Hepatocyte (in vitro differentiated cells): Measurements from ENCODE around the gene MOB2. TPM values are rescaled to one million over a fixed set of nuclear protein-coding genes. Genes with fewer than 3 reads are reported as not detected.

ENCODE experiments used
- DNase-seq: peaks from one replicate; pipeline ENCODE4 v3.0.0-alpha.2; 2016; ENCODE audit warnings: low spot score
- H2AFZ ChIP-seq: fragments of 200-600 bp; sonication (generic); 2 replicates; pipeline ENCODE4 v1.6.0; 2016; ENCODE audit warnings: antibody characterized with exemption, mild to moderate bottlenecking
- H3K27ac ChIP-seq: fragments of 200-600 bp; sonication (generic); 2 replicates; pipeline ENCODE4 v1.5.1; 2016; ENCODE audit warnings: mild to moderate bottlenecking
- H3K27me3 ChIP-seq: fragments of 200-600 bp; sonication (generic); 2 replicates; pipeline ENCODE4 v1.6.1; 2016
- H3K36me3 ChIP-seq: fragments of 200-600 bp; sonication (generic); replicated peaks from 2 replicates; pipeline ENCODE4 v1.5.1; 2016; ENCODE audit warnings: low read depth; ENCODE audit not compliant: insufficient read depth
- H3K4me1 ChIP-seq: fragments of 200-600 bp; sonication (generic); 2 replicates; pipeline ENCODE4 v1.5.1; 2016; ENCODE audit warnings: mild to moderate bottlenecking, moderate library complexity; ENCODE audit not compliant: insufficient read depth
- H3K4me2 ChIP-seq: fragments of 200-600 bp; sonication (generic); 2 replicates; pipeline ENCODE4 v1.6.0; 2016
- H3K4me3 ChIP-seq: fragments of 200-600 bp; sonication (generic); 2 replicates; pipeline ENCODE4 v1.5.1; 2016; ENCODE audit warnings: mild to moderate bottlenecking
- H3K79me2 ChIP-seq: fragments of 200-600 bp; sonication (generic); 2 replicates; pipeline ENCODE4 v1.6.0; 2017; ENCODE audit warnings: mild to moderate bottlenecking
- H3K9me2 ChIP-seq: fragments of 200-600 bp; sonication (generic); replicated peaks from 2 replicates; pipeline ENCODE4 v1.6.0; 2017; ENCODE audit warnings: mild to moderate bottlenecking; ENCODE audit not compliant: insufficient read depth
- H3K9me3 ChIP-seq: fragments of 200-600 bp; sonication (generic); 2 replicates; pipeline ENCODE4 v1.5.1; 2016; ENCODE audit warnings: low read depth, mild to moderate bottlenecking
- H4K20me1 ChIP-seq: fragments of 200-600 bp; sonication (generic); 2 replicates; pipeline ENCODE4 v1.6.0; 2016; ENCODE audit warnings: mild to moderate bottlenecking; ENCODE audit not compliant: insufficient read depth, poor library complexity, severe bottlenecking
- EZH2 ChIP-seq: fragments of 200-600 bp; sonication (generic); IDR thresholded peaks from 2 replicates; pipeline ENCODE4 v1.6.1; 2016; ENCODE audit warnings: antibody characterized with exemption, mild to moderate bottlenecking, borderline replicate concordance
- EZH2phosphoT487 ChIP-seq: fragments of 200-600 bp; sonication (generic); IDR thresholded peaks from one replicate; pipeline ENCODE4 v1.6.1; 2018; ENCODE audit warnings: antibody characterized with exemption, mild to moderate bottlenecking, low read depth, moderate library complexity; ENCODE audit not compliant: unreplicated experiment, severe bottlenecking
- WGBS: methylation state at CpG from one replicate; pipeline ENCODE4 v1.1.6; 2016; ENCODE audit warnings: low lambda C conversion rate; ENCODE audit errors: missing lambda C conversion rate; 5-methylcytosine and 5-hydroxymethylcytosine counted together
- polyA plus RNA-seq: library from polyadenylated mRNA; unstranded; fragments of >200 nt; fragmentation: Nextera tagmentation; extraction: Ambion mirVana; gene quantifications from 2 replicates; pipeline ENCODE4 v1.2.1, GENCODE V29; 2016
- total RNA-seq: library from RNA; depleted of rRNA; stranded (reverse); fragments of >200 nt; gene quantifications from 2 replicates; pipeline ENCODE4 v1.2.3, GENCODE V29; 2014
- TF ChIP-seq, protein P1 (sequence below): fragments of 200-600 bp; sonication (generic); IDR thresholded peaks from 2 replicates; pipeline ENCODE4 v1.5.1; 2016; ENCODE audit warnings: antibody characterized with exemption, mild to moderate bottlenecking; ENCODE audit not compliant: poor library complexity

The MOB2 gene
- total and polyA plus RNA-seq, 2 experiments from 2014 or later = 12.5 to 48.2 TPM

DNA sequence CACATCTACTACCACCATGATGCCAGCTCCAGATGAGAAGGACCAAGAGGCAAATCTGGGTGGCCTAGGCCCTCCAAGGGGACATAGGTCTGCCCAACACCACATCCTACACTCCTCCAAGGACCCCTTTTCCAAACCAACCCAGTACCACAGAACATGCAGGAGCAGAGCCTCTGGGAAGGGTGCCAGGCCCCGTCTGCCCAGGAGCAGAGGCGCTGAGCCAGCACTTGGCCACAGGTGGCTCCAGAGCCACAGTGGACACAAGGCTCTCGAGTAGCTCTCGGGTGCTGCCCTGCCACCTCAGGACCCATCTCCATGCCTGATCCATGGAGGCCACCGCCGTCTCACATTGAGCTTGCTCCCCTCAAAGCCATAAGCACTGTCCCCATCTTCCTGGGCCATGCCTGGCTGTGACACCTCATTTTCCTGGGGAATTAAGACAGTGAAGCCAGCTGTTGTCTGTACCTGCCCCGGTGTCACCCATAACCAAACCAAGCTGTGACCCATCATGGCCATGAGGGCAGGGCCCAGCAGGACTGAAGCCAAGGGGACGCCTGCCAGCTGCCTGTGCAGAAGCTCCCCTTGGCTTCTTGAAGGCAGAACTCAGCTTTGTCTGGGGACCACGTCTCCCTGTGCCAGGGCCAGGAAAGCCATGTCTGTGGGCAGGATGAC is 7.4 kb downstream of the MOB2 start:
- no peak for DNase-seq
- no peaks in the 10 kb centered on the region for H3K79me2 ChIP-seq
- no peak overlapping the region for H3K27ac ChIP-seq
- TF ChIP-seq EZH2phosphoT487 (no peak), EZH2 (no peak)
- TF ChIP-seq, protein P1, sequence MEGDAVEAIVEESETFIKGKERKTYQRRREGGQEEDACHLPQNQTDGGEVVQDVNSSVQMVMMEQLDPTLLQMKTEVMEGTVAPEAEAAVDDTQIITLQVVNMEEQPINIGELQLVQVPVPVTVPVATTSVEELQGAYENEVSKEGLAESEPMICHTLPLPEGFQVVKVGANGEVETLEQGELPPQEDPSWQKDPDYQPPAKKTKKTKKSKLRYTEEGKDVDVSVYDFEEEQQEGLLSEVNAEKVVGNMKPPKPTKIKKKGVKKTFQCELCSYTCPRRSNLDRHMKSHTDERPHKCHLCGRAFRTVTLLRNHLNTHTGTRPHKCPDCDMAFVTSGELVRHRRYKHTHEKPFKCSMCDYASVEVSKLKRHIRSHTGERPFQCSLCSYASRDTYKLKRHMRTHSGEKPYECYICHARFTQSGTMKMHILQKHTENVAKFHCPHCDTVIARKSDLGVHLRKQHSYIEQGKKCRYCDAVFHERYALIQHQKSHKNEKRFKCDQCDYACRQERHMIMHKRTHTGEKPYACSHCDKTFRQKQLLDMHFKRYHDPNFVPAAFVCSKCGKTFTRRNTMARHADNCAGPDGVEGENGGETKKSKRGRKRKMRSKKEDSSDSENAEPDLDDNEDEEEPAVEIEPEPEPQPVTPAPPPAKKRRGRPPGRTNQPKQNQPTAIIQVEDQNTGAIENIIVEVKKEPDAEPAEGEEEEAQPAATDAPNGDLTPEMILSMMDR = no peak
- H3K36me3 ChIP-seq = no peaks in the 10 kb centered on the region
- H4K20me1 ChIP-seq = peaks cover 22% of the 10 kb centered on the region
- 98% methylated on average over 9 of the region's 9 CpGs for WGBS
- no peak overlapping the region for H3K4me3 ChIP-seq
- H3K4me2 ChIP-seq = no peak overlapping the region
- no peak overlapping the region for H2AFZ ChIP-seq
- H3K9me2 ChIP-seq = no peaks in the 10 kb centered on the region
- H3K4me1 ChIP-seq = no peaks in the 10 kb centered on the region
- H3K9me3 ChIP-seq = no peaks in the 10 kb centered on the region
- no peaks in the 10 kb centered on the region for H3K27me3 ChIP-seq

DNA sequence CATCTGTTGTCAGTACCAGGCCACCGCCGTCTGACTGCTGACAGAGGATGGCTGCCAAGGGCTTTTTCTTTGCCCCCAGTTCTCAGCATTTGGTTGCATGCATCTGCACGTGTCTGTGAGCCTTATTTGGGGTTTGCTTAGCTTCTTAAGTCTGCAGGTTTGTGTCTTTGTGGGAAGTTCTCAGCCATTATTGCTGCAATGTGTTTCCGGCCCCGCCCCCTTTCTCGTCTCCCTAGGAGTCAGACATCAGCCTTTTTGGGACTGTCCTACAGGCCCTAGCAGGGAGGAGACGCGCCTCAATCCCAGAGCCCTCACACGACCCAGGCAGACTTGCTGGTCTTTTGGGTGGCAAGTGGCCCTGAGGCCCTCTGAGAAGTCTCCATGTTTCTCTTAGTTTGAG is 8.0 kb downstream of the MOB2 start:
- H3K4me2 ChIP-seq = no peak overlapping the region
- H3K36me3 ChIP-seq = no peaks in the 10 kb centered on the region
- TF ChIP-seq EZH2 (no peak), EZH2phosphoT487 (no peak)
- no peak overlapping the region for H3K4me3 ChIP-seq
- no peaks in the 10 kb centered on the region for H3K27me3 ChIP-seq
- 82% methylated on average over 9 of the region's 9 CpGs for WGBS
- no peaks in the 10 kb centered on the region for H3K9me3 ChIP-seq
- no peak overlapping the region for H2AFZ ChIP-seq
- no peaks in the 10 kb centered on the region for H3K4me1 ChIP-seq
- no peaks in the 10 kb centered on the region for H3K9me2 ChIP-seq
- no peaks in the 10 kb centered on the region for H3K79me2 ChIP-seq
- no peak for DNase-seq
- H4K20me1 ChIP-seq = peaks cover 16% of the 10 kb centered on the region
- H3K27ac ChIP-seq = no peak overlapping the region

- H3K9me3 ChIP-seq = no peaks in the 10 kb centered on the region
- no peak overlapping the region for H3K4me3 ChIP-seq
- no peak overlapping the region for H3K27ac ChIP-seq
- H3K79me2 ChIP-seq = no peaks in the 10 kb centered on the region
- 99% methylated on average over 13 of the region's 13 CpGs for WGBS
- H3K4me2 ChIP-seq = no peak overlapping the region
- no peak for DNase-seq
- no peaks in the 10 kb centered on the region for H3K36me3 ChIP-seq
- H3K4me1 ChIP-seq = no peaks in the 10 kb centered on the region
- H2AFZ ChIP-seq = no peak overlapping the region
- H3K27me3 ChIP-seq = no peaks in the 10 kb centered on the region
- H4K20me1 ChIP-seq = peaks cover 12% of the 10 kb centered on the region
- TF ChIP-seq, protein P1 = no peak
- no peak for TF ChIP-seq EZH2
- TF ChIP-seq EZH2phosphoT487 = no peak
- H3K9me2 ChIP-seq = no peaks in the 10 kb centered on the region
These were observed 8.6 kb downstream of the MOB2 start for GRCh38 chr11:1478011-1478410.

DNA sequence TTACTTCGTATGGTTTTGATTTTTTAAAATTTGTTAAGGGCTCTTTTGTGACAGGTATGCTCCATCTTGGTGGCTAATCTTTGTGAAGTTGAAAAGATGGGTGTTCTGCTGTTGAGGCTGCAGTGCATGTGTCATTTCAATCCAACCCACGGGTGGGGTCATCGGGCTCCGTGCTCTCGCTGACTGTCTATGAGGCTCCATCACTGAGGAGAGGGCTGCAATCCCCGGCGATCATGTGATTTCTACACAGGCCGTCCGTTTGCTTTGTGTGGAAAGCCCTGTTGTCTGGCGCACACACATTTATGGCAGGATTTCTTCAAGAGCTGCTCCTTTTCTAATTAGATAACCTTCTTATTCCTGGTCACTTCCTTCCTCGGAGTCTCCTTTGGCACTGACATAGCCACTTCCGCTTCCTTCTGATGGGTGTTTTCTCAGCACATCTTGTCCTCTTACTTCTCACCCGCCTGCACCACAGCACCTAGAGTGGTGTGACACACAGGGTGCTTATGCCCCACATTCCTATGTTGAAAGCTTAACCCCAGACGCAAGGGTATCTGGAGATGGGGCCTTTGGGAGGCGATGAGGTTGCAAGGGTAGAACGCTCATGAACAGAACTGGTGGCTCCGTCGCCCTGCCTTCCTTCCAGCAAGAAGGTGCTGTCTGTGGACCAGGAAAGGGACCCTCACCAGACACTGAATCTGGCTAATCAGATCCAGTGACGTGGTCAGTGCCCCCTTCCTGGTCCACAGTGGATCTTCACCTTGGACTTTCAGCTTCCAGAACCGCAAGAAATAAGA is 9.4 kb downstream of the MOB2 start:
- H3K4me2 ChIP-seq = no peak overlapping the region
- H3K9me2 ChIP-seq = no peaks in the 10 kb centered on the region
- H3K36me3 ChIP-seq = no peaks in the 10 kb centered on the region
- TF ChIP-seq EZH2phosphoT487 = no peak
- TF ChIP-seq, protein P1 = no peak
- TF ChIP-seq EZH2 = no peak
- no peaks in the 10 kb centered on the region for H3K4me1 ChIP-seq
- H3K9me3 ChIP-seq = no peaks in the 10 kb centered on the region
- no peaks in the 10 kb centered on the region for H3K79me2 ChIP-seq
- no peak overlapping the region for H3K27ac ChIP-seq
- DNase-seq = no peak
- no peaks in the 10 kb centered on the region for H3K27me3 ChIP-seq
- 91% methylated on average over 20 of the region's 20 CpGs for WGBS
- H4K20me1 ChIP-seq = peaks cover 7% of the 10 kb centered on the region
- H3K4me3 ChIP-seq = no peak overlapping the region
- no peak overlapping the region for H2AFZ ChIP-seq
